CD4-positive, alpha-beta T cell treated with Interleukin-12 subunit alpha and Interleukin-12 subunit beta, for 1 hour (primary cell): Measurements from ENCODE around the gene ALG10.
A peak's percentile ranks its signal among the peaks of the same experiment; 100 is the strongest.
"Not testable (repeated sequence)": the region's sequence is repeated elsewhere in the genome, so short reads cannot be mapped to it uniquely, and the experiment has no call there.

Experiments
- DNase-seq: peaks from one replicate; pipeline ENCODE4 v3.0.0-alpha.2; 2020

The ALG10 gene, protein sequence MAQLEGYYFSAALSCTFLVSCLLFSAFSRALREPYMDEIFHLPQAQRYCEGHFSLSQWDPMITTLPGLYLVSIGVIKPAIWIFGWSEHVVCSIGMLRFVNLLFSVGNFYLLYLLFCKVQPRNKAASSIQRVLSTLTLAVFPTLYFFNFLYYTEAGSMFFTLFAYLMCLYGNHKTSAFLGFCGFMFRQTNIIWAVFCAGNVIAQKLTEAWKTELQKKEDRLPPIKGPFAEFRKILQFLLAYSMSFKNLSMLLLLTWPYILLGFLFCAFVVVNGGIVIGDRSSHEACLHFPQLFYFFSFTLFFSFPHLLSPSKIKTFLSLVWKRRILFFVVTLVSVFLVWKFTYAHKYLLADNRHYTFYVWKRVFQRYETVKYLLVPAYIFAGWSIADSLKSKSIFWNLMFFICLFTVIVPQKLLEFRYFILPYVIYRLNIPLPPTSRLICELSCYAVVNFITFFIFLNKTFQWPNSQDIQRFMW

DNA sequence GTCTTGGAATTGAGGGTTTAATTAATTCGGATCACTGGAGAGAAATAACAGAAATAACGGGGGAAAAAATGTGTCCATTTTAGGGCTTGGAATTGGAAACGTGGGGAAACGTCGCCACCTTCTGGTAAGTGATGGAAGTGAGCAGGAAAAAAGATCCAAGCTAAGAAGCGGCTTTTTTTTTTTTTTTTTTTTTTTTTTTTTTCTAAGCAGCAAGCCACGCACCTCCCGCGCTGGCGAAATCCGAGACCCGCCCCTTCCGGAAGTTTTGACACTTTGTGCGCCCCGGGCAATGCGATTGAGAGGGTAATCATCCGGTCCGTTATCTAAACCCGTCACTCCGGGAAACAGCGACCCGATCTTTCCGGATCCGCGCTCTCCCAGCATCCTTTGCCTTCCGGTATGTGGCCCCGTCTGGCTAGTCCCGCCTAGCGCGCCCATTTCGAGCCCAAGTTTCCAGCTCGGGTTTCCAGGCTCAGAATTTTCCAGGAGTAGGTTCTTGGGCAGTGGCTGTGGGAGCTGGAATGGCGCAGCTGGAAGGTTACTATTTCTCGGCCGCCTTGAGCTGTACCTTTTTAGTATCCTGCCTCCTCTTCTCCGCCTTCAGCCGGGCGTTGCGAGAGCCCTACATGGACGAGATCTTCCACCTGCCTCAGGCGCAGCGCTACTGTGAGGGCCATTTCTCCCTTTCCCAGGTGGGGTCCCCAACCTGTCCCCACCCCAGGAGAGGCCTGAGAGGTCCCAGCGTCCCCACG lies at the start of gene ALG10:
Gene ALG10 (plus strand): TSS at position 418 of the 752 bp plus-strand sequence. CDS start 104 bp downstream, at position 522.
- peak; percentile 97 for DNase-seq

DNA sequence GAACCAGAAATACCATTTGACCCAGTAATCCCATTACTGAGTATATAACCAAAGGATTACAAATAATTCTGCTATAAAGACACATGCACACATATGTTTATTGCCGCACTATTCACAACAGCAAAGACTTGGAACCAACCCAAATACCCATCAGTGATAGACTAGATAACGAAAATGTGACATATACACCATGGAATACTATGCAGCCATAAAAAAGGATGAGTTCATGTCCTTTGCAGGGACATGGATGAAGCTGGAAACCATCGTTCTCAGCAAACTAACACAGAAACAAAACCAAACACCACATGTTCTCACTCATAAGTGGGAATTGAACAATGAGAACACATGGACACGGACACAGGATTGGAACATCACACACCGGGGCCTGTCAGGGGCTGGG lies 49.4 kb upstream of the ALG10 start:
- not testable (repeated sequence) for DNase-seq

DNA sequence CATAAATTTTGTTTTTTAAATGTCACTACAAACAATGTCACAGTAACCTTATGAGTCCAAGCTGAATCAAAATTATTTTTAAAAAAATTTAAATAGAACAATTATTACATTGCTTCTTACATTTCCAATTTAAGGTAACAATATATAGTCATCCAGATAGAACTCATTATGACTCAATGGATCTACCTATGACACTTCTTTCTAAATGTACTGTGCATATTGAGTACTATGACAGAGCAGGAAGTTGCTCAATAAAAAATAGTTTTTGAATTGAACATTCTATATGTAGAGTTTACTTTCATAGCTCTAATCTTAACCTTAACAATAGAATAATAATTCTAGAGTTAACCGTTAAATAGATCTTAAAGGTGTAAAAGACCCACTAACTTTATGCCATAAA lies 44.4 kb upstream of the ALG10 start:
- DNase-seq = no peak

DNA sequence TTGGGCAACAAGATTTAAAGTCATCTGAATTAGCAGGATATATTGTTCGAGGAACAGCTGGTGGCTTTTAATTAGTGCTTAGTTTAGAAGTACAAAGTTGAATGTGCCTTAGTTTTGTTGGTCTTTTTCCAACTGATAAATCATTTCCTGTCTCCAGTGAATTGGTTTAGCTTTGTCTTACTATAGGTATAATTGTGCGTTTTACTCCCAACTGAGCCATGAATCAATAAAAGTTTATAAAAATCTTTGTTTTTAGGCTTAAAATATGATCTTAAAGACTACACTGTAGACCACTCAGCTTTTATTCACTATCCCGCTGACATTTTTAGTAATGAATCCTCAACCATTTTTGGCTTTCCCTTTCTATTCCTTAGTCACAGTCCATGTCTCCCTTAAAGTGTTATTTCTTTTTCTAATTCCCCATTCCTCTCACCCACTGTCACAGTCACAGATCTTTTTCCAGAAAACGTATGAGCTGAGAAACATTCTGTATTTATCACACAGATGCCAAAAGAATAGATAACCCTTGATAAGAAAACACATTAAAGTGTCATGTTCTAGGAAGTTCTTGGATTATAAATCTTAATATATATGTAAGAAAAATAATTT lies 34.0 kb upstream of the ALG10 start:
- DNase-seq = no peak

DNA sequence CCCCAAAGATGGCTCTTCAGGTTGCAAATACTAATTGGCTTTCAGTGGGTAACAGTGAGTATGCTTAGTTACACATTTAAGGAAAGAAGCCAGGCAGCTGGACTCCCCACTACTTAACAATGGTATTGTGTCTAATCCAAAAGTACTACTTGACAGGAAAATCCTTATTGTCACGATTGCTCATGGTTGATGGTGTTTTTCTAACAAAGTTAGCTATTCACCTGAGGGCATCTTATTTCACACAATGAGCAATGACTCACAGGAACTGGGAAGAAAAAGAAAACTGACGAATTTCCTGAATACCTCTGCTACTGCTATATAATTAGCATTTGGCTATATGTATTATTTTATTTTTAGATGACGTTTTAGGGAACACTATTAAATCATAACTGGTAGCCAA lies 33.4 kb upstream of the ALG10 start:
- no peak for DNase-seq

DNA sequence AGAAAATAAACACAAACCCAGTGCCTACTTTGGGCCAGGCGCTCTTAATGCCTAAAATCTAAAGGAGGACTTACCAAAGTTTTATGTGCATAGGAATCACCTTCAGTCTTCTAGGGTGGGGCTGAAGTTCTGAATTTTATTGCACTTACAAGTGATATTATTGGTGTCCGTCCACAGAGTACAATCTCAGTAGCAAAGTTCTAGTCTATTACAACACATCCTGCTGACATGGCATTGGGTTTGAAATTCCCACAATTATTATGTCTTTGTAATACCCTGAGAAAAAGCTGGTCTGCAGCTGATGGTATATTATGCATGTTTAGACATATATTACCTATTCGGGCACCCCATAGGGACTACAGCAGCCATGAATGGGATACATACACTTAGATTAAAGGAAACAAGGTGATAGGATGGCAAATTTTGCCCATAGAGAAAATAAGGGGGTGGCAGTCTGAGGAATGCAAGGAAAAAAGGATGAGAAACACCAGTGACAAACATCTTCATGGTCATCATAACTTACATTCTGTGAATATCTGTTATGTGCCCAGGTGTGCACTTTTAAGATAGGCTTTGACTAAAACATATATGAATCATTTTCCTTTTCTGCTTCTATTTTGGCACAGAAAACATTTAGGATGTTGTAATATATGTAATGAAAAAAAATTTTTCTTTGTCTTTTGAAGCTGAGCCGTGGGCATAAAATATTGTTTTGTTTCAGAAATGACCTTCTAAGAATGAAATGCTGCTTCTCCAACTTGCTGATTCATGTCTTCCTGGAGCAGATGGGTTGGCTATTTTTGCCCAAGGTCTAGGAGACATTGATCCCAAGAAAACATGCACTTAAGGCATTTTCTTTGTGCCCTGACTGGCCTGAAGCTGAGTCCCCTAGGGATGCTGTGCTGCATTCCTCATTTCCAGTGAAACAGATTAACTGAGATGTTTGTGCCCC lies 27.2 kb upstream of the ALG10 start:
- no peak for DNase-seq

DNA sequence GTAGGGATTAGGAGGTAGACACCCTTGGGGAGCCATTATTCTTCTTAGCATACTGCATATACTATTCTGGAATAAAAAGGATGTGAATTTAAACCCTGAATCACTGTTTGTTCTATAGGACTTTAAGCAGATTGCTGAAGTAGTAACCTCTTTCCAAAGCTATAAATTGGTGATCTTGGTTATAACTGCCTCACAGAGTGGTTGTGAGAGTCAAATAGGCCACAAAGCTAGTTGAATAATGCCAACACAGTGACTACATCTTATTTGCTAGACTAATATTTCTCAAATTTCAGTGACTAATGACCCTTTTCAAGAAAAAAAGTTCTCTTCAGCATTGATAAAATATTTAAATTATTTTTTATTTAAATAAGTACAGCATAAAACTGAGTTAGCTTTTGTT lies 13.5 kb upstream of the ALG10 start:
- not testable (repeated sequence) for DNase-seq

DNA sequence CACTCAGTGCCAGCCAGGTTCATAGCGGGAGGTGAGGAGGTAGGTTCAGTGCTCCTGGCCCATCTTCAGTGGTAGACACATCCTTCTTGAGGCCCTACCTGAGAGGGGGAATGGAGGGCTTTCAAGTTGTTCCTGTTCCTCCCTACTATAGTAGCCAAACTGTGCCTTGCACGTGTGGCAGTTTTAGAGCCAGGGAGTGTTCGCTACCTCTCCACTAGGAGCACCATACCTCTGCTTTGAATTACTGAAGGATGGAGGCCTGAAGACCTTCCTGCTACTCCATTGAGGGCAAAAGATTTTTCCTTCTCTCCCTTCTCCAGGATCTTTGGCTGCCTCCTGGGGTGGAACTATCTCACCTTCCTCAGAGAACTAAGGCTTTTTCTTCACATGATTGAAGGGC lies 5.9 kb upstream of the ALG10 start:
- DNase-seq = no peak

DNA sequence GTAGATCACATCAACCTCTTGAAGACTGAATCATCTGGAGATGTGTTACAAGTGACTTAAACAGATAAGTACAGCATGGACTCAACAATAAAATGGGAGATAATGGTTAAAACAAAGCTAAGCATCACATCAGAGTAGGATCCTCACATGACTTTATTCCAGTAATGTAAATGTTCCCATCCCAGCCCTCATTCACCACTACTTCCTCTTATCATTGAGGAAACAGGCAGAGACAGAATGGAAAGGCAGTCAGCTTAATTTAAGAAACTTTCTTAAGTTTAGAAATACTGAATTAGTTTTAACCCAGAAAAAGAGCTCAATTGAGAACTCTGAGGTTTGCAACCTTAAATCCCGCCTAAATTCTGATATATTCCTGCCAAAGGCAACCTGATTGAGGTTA lies 1.2 kb upstream of the ALG10 start:
- no peak for DNase-seq

DNA sequence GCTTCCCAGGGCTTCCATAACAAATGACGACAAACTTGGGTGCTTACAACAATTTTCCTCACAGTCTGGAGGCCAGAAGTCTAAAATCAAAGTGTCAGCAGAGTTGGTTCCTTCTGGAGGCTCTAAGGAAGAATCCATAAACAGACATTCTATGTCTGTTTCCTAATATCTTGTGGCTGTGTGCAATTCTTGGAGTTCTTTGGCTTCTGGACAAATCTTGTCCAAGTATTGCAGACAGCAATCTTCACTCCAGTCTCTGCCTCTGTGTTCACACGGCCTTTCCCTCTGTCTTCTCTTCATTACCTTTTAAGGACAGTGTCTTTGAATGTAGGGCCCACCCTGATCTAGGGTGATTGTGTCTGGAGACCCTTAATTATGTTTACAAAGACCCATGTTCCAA lies 5.4 kb downstream of the ALG10 start:
- not testable (repeated sequence) for DNase-seq

DNA sequence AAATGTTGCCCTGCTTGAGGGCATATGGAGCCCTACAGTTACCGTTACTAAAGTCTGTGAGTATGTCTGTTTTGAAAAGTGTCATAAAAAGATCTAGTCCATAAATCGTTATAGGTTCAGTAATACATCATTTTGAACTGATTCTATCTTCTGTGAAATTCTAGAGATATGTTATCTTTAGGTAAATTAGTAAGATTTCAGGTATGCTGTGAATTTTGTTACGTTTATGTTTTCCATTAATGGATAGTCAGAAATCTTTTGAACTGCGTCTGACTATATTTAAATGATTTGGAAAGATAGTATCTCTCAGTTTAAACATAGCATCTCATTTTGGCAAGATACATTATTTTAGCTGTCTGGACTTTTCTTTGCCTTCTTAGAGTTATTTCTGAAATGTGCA lies 8.3 kb downstream of the ALG10 start:
- no peak for DNase-seq

DNA sequence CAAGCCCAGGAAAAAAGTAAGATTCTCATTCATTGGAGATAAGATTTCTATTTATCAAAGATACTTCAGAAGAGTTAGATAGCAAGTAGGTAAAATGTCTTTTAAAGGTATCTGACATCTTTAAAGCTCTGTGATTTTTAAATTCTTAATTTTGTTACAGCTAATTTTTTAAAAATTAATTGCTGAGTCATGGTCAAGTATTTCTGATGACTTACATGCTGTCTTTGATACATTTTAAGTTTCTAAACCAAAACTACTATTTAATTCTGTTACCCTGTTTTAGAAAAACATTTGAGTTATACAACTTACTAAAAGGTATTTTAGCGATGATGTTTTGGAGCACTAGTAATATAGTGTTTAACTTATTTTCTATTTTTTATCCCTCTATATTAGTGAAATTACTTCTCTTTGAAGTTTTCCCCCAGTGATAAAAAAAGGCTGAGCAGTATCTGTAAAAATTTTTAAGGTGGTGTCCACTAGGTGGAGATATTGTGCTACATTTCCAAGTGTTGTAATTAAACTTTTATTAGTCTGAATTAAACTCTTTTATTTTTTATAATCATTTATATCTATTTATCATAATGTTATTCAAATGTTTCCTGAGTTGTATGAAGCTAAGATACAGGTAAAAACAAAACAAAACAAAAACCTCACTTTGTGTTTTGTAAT lies 11.5 kb downstream of the ALG10 start:
- DNase-seq = peak; percentile 48

DNA sequence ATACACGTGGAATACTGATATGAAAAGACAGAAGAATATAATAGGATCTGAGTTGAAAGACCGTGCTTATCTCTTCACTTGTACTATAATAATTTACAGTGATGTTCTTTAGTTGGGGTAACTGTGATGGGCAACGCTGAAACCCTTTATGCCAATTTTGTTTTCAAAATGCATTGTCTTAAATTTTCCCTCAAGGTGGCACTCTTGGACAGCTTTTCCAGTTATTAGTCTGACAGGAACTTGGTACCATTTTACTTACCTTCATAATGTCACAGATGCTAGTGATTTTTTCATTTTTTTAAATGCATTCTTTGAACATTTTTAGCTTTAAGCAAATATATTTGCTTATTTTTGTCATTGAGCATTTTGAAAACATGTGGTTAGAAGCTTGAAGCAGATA lies 16.1 kb downstream of the ALG10 start:
- not testable (repeated sequence) for DNase-seq

DNA sequence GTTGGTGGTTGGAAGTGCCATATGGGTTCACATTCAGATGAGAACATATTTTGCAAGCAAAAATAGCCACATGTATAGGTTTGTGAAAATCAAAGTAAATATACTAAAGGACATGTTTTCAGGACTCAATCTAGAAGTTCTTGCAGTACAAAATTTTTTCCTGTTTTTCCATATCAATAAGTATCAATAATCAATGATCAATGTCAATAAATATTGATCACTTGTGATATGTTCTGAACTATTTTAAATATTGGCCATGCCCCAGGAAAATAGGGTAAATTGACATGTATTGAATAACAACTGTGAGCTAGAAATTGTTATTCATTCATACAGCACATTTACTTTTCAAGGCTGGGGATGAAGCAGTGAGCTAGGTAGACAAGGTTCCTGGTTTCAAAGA lies 24.3 kb downstream of the ALG10 start:
- no peak for DNase-seq

DNA sequence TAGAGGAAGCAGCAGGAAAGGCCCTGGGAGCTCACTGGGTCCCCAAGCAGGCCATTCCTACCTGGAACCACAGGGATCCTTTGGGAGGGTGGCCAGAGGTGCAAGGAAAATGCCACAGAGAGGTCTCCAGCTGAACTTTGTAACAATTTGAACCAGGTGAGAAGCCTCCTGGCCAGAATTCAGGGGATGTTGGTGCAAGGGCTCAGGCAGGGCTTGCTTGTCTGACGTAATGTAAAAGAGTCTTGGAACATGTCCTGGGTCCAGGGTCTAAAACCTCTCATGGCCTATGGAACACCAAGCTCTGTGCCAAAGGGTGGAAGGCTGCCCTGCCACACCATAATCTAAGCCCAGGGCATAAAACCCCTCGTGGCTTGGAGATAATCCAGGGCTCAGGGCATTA lies 25.6 kb downstream of the ALG10 start:
- DNase-seq = not testable (repeated sequence)

DNA sequence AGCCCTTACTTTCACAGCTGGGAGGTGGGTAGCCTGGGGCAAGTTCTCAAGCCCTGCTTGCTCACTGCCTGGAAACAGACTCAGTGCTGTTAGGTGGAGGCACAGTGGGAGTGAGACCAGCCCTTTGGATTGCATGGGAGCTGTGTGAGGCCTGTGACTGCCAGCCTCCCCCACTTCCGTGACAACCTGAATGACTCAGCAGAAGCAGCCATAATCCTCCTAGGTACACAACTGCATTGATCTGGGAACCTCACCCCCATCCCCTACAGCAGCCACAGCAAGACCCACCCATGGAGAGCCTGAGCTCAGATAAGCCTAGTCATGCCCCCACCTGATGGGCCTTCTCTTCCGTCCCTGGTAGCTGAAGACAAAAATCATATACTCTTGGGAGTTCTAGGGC lies 26.4 kb downstream of the ALG10 start:
- DNase-seq = no peak

DNA sequence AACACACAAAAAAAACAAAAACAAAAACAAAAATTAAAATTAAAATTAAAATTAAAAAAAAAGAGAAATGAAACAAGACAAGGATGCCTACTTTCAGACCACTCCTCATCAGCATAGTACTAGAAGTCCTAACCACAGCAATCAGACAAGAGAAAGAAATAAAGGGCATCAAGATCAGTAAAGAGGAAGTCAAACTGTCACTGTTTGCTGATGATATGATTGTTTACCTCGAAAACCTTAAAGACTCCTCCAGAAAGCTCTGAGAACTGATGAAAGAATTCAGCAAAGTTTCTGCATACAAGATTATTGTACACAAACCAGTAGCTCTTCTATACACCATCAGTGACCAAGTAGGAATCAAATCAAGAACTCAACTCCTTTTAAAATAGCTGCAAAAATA lies 29.2 kb downstream of the ALG10 start:
- no peak for DNase-seq

DNA sequence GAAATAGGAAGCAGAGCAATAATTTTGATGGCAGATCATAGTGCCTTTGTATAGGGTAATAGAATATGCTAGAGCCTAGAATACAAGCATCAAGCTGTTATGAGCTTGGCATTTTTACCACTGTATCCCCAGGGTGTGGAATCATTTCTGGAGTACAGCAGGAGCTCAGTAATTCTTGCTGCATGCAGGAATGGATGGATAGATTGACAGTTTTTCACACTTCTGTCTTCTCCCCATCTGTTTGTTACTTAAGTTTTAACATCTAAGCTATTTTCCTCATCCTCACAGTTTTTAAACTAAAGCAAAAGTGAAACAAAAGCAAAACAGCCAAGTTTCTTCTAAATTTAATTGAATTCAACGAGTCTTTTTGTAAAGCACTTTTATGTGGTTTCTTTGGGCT lies 32.6 kb downstream of the ALG10 start:
- no peak for DNase-seq
